Measurements from ENCODE around the gene MYO5C.

GRCh38 chr15:52261498-52262242 is 33.9 kb downstream of the MYO5C start:
- TF ChIP-seq, protein P1, sequence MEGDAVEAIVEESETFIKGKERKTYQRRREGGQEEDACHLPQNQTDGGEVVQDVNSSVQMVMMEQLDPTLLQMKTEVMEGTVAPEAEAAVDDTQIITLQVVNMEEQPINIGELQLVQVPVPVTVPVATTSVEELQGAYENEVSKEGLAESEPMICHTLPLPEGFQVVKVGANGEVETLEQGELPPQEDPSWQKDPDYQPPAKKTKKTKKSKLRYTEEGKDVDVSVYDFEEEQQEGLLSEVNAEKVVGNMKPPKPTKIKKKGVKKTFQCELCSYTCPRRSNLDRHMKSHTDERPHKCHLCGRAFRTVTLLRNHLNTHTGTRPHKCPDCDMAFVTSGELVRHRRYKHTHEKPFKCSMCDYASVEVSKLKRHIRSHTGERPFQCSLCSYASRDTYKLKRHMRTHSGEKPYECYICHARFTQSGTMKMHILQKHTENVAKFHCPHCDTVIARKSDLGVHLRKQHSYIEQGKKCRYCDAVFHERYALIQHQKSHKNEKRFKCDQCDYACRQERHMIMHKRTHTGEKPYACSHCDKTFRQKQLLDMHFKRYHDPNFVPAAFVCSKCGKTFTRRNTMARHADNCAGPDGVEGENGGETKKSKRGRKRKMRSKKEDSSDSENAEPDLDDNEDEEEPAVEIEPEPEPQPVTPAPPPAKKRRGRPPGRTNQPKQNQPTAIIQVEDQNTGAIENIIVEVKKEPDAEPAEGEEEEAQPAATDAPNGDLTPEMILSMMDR (IDR thresholded peaks at IDR 0.05; ENCODE audit: extremely low read depth in 1 of 2, insufficient read depth in 1 of 2, low read depth in 1 of 2, low read length in 2 of 2) = peak in 1 of 2 donors; percentile 32
- TF ChIP-seq MAX (IDR thresholded peaks at IDR 0.05; ENCODE audit: insufficient read depth, insufficient read length) (no peak), POLR2AphosphoS5 (IDR thresholded peaks at IDR 0.05; ENCODE audit: insufficient read depth, low read depth, low read length) (peak; percentile 20), EZH2 (IDR thresholded peaks at IDR 0.05; ENCODE audit: borderline replicate concordance, low read depth, low read length, severe bottlenecking) (no peak), POLR2A (IDR thresholded peaks at IDR 0.05; ENCODE audit: low read depth, low read length) (peak; percentile 34), FOS (IDR thresholded peaks at IDR 0.05; ENCODE audit: borderline replicate concordance, insufficient read depth, low read length) (no peak), JUN (IDR thresholded peaks at IDR 0.05; ENCODE audit: borderline replicate concordance, insufficient read depth, insufficient read length, low read depth) (no peak), MYC (IDR thresholded peaks at IDR 0.05; ENCODE audit: low read depth, low read length) (no peak)
